Activated T-cell treated with anti-CD3 and anti-CD28 coated beads for 48 hours (primary cell): ENCODE data around the gene TJP3.

Experiments used
- DNase-seq: peaks from one replicate; pipeline ENCODE4 v3.0.0-alpha.2; 2020; ENCODE audit warnings: low read depth

The TJP3 gene

GRCh38 chr19:3671680-3672574, 36.3 kb upstream of the TJP3 start:
- DNase-seq, result peak; percentile 39

GRCh38 chr19:3672575-3672948, 35.6 kb upstream of the TJP3 start:
- DNase-seq, result no peak

- DNase-seq, result no peak
These were observed 35.2 kb upstream of the TJP3 start for GRCh38 chr19:3672993-3673392.

- DNase-seq, result no peak
These were observed 34.4 kb upstream of the TJP3 start for GRCh38 chr19:3673506-3674439.

GRCh38 chr19:3674784-3675543, 33.2 kb upstream of the TJP3 start:
- no peak for DNase-seq

GRCh38 chr19:3678188-3678587, 30.0 kb upstream of the TJP3 start:
- no peak for DNase-seq

GRCh38 chr19:3679138-3679537, 29.0 kb upstream of the TJP3 start:
- no peak for DNase-seq

- DNase-seq, result no peak
These were observed 28.6 kb upstream of the TJP3 start for GRCh38 chr19:3679581-3679980.

- no peak for DNase-seq
These were observed 27.2 kb upstream of the TJP3 start for GRCh38 chr19:3680939-3681338.

- no peak for DNase-seq
These were observed 25.9 kb upstream of the TJP3 start for GRCh38 chr19:3682286-3682685.

GRCh38 chr19:3682741-3683404, 25.3 kb upstream of the TJP3 start:
- no peak for DNase-seq

GRCh38 chr19:3683405-3684053, 24.7 kb upstream of the TJP3 start:
- DNase-seq, result no peak

- DNase-seq, result no peak
These were observed 23.9 kb upstream of the TJP3 start for GRCh38 chr19:3684054-3684816.

GRCh38 chr19:3684817-3685410, 23.3 kb upstream of the TJP3 start:
- DNase-seq, result no peak

- DNase-seq, result no peak
These were observed 20.8 kb upstream of the TJP3 start for GRCh38 chr19:3687393-3687773.

- no peak for DNase-seq
These were observed 20.1 kb upstream of the TJP3 start for GRCh38 chr19:3687774-3688706.

- DNase-seq, result no peak
These were observed 17.4 kb upstream of the TJP3 start for GRCh38 chr19:3690551-3691371.

GRCh38 chr19:3691372-3691716, 16.8 kb upstream of the TJP3 start:
- DNase-seq, result no peak
